Lung (tissue), 12 donors: ENCODE measurements around the gene PANX2. TPM values are rescaled to one million over a fixed set of nuclear protein-coding genes. Genes with fewer than 3 reads are reported as not detected.

Experiments
- ATAC-seq: fragments of 200-7000 bp; cut with Tn5 transposase; one replicate; pipeline ENCODE4 v1.9.1; 2020; ENCODE audit warnings: moderate number of reproducible peaks; ENCODE audit not compliant: insufficient read depth, low FRiP score
- DNase-seq, 3 donors: peaks; one replicate each; pipeline ENCODE4 v3.0.0-alpha.2; 2013 to 2017
- H3K27ac ChIP-seq, 2 donors: one replicate each; pipeline ENCODE4 v1.5.1; 2013; ENCODE audit warnings: mild to moderate bottlenecking in 2 of 2, moderate library complexity in 2 of 2, control low read depth in 1 of 2, inconsistent platforms in 1 of 2, low read depth in 1 of 2, low read length in 1 of 2
- H3K27me3 ChIP-seq, 3 donors: one replicate each; pipeline ENCODE4 v1.5.1; 2013; ENCODE audit warnings: low read length in 2 of 3; ENCODE audit not compliant: control insufficient read depth in 3 of 3, insufficient read depth in 3 of 3
- H3K36me3 ChIP-seq, 4 donors: one replicate each; pipeline ENCODE4 v1.5.1; 2013; ENCODE audit warnings: low read length in 4 of 4, mild to moderate bottlenecking in 1 of 4, moderate library complexity in 1 of 4; ENCODE audit not compliant: control insufficient read depth in 4 of 4, insufficient read depth in 4 of 4
- H3K4me1 ChIP-seq, 5 donors: one replicate each; pipeline ENCODE4 v1.5.1; 2013; ENCODE audit warnings: low read length in 5 of 5, mild to moderate bottlenecking in 2 of 5, moderate library complexity in 1 of 5; ENCODE audit not compliant: control insufficient read depth in 5 of 5, insufficient read depth in 5 of 5
- H3K4me3 ChIP-seq: one replicate; pipeline ENCODE4 v1.5.1; 2013; ENCODE audit warnings: mild to moderate bottlenecking, control low read depth, moderate library complexity
- H3K9ac ChIP-seq, 2 donors: one replicate each; pipeline ENCODE4 v1.5.1; 2013; ENCODE audit warnings: low read length in 2 of 2, control low read depth in 1 of 2; ENCODE audit not compliant: insufficient read depth in 1 of 2
- H3K9me3 ChIP-seq, 4 donors: one replicate each; pipeline ENCODE4 v1.5.1; 2013; ENCODE audit warnings: low read length in 3 of 4, mild to moderate bottlenecking in 1 of 4, moderate library complexity in 1 of 4; ENCODE audit not compliant: control insufficient read depth in 4 of 4, insufficient read depth in 3 of 4
- WGBS, 2 donors: extraction: QIAGEN DNeasy Blood & Tissue Kit; methylation state at CpG; one replicate each; pipeline ENCODE4 v1.1.7; 2013; 5-methylcytosine and 5-hydroxymethylcytosine counted together
- polyA plus RNA-seq, 2 donors: library from polyadenylated mRNA; stranded (reverse); fragments of 200-250 nt; gene quantifications; one replicate each; pipeline ENCODE4 v1.2.1, GENCODE V29; 2013
- total RNA-seq, 2 donors: library from RNA; depleted of rRNA in 1 of 2; stranded (reverse); fragments of >200 nt in 1 of 2; gene quantifications; one replicate each; pipeline ENCODE4 v1.2.1, GENCODE V29; 2014 to 2021
- TF ChIP-seq, protein P1 (sequence below): IDR thresholded peaks from 2 replicates; pipeline ENCODE4 v1.5.1; 2012; ENCODE audit warnings: mild to moderate bottlenecking; ENCODE audit errors: control extremely low read depth, extremely low read depth
- donor health status: control.
- donor health status: control.
- donor health status: Bipolar disorder and iron deficiency.
- donor health status: healthy.
- donor health status: DM: yes; HTN: yes; CAD: no.

Gene PANX2
- total and polyA plus RNA-seq, 4 donors, result 1.00 to 3.9 (median 2.6) TPM

DNA sequence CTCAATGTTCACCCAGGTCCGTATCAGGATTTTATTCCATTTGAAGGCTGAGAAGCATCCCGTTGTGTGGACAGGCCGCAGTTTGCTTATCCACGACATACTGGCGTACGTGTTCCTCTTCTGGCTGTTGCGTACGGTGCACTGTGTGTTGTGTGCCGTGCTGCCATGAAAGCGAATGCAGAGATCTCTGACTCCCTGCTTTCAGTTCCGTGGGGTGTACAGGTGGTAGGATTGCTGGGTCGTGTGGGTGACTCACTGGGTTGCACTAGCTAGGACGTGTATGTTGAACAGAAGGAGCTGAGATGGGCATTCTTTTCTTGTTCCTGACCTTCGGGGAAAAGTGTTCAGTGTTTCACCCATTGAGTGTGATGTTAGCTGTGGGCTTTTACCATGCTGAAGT is 40.6 kb downstream of the PANX2 start:
- Histone ChIP-seq H3K4me3 (no peak overlapping the region), H3K4me1 (peaks cover 0 to 2% (median 0%) of the 10 kb centered on the region in 5 donors), H3K36me3 (peaks cover 9 to 51% (median 48%) of the 10 kb centered on the region in 4 donors), H3K9ac (no peak overlapping the region), H3K27me3 (no peaks in the 10 kb centered on the region), H3K9me3 (no peaks in the 10 kb centered on the region), H3K27ac (no peak overlapping the region)
- TF ChIP-seq, protein P1, sequence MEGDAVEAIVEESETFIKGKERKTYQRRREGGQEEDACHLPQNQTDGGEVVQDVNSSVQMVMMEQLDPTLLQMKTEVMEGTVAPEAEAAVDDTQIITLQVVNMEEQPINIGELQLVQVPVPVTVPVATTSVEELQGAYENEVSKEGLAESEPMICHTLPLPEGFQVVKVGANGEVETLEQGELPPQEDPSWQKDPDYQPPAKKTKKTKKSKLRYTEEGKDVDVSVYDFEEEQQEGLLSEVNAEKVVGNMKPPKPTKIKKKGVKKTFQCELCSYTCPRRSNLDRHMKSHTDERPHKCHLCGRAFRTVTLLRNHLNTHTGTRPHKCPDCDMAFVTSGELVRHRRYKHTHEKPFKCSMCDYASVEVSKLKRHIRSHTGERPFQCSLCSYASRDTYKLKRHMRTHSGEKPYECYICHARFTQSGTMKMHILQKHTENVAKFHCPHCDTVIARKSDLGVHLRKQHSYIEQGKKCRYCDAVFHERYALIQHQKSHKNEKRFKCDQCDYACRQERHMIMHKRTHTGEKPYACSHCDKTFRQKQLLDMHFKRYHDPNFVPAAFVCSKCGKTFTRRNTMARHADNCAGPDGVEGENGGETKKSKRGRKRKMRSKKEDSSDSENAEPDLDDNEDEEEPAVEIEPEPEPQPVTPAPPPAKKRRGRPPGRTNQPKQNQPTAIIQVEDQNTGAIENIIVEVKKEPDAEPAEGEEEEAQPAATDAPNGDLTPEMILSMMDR, result no peak
- 93 to 95% methylated on average over 14 of the region's 14 CpGs for WGBS, 2 donors
- ATAC-seq (no peak), DNase-seq (no peak)

DNA sequence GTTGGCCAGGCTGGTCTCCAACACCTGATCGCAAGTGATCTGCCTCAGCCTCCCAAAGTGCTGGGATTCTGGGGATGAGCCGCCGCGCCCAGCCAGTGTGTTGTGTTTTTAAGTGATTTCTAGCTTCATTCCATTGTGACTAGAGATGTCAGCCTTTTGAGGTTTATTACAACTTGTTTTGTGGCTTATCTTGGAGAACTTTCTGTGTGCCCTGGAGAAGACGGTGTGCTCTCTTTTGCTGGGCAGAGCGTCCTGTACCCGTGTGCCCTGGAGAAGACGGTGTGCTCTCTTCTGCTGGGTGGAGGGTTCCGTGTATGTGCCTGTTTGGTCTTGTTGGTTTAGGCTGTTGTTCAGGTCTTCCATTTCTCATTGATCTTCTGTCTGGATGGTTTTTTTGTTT is 42.7 kb downstream of the PANX2 start:
- no peak overlapping the region for H3K4me3 ChIP-seq
- peaks cover 17 to 64% (median 51%) of the 10 kb centered on the region in 4 donors for H3K36me3 ChIP-seq
- no peaks in the 10 kb centered on the region for H3K9me3 ChIP-seq
- H3K9ac ChIP-seq, result no peak overlapping the region
- TF ChIP-seq, protein P1, result no peak
- ATAC-seq (no peak), DNase-seq (no peak)
- WGBS, 2 donors, result 93 to 98% methylated on average over 9 of the region's 9 CpGs
- H3K4me1 ChIP-seq, result no peaks in the 10 kb centered on the region
- no peak overlapping the region for H3K27ac ChIP-seq
- H3K27me3 ChIP-seq, result no peaks in the 10 kb centered on the region

DNA sequence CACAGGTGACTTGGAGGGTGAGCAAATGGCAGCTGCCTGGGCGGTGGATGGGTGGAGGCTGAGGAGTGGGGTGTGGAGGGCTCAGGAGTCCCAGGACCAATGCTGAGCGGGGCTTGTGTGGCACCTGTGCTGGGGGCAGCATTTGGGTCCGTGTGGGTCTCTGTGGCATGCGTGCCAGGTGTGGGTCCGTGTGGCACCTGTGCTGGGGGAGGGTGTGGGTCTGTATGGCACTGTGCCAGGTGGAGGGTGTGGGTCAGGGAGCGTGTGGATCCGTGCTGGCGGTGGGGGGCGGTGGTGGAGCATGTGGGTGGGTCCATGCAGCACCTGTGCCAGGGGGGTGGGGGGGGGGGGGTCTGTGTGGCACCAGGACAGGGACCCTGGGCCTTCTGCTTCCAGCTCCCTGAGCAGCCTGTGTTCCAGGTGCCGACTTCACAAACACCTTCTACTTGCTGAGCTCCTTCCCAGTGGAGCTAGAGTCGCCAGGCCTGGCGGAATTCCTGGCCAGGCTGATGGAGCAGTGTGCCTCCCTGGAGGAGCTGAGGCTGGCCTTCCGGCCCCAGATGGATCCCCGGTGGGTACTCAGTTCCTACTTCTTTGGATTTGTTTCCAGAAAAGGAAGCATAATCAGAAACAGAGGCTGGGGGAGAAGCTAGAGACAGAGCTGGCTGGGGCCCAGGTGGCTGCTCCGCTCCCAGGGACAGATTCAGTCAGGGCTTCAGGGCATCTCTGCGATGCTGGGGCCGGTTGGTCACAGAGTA is 44.9 kb downstream of the PANX2 start:
- Histone ChIP-seq H3K9me3 (no peaks in the 10 kb centered on the region), H3K27ac (no peak overlapping the region), H3K9ac (no peak overlapping the region), H3K27me3 (no peaks in the 10 kb centered on the region), H3K36me3 (peaks cover 18 to 66% (median 52%) of the 10 kb centered on the region in 4 donors), H3K4me1 (peaks cover 0 to 3% (median 0%) of the 10 kb centered on the region in 5 donors), H3K4me3 (no peak overlapping the region)
- TF ChIP-seq, protein P1, result no peak
- no peak for DNase-seq
- ATAC-seq, result no peak
- 80 to 84% methylated on average over 17 of the region's 17 CpGs for WGBS, 2 donors
